ENCODE data around the gene PSMB7. TPM values are rescaled to one million over a fixed set of nuclear protein-coding genes. Genes with fewer than 3 reads are reported as not detected.

Gene PSMB7
- total RNA-seq, 6 experiments from 2014 or later: 220 to 267 (median 263) TPM

DNA sequence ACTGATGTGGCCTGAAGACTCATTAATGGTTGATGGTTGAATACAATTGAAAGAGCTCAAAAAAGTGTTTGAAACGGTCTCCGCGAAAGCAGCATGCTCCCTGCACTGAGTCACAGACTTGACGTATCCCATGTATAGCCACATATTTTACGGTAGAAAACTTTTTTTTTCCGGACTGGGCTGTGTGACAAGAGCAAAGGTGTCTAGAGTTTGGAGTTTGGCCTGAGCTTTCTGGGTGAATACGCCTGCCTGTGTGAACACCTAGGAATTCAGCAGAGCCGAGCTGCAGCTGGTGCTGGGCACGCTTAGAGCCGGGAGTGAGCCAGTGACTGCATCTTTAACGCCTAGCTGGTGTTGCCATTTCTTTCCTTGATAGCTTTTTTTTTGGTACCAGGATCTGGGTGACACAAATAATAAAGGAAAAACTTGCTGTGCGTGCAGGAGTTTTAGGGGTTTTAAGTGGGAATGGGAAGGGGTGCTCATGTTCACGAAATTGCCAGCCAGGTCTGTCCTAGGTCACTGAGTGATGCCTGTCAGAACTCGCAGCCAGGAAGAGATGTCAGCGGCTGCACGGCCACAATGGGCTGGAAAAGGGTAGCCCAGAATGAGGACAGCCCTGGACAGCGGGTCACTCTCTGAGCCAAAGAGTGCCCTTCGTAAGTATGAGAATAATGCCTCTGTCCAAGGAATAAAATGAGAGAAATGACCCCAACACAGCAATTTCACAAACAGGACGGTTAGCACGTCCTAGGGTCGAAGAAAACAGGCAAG is 51.7 kb downstream of the PSMB7 start:
- no peaks in the 10 kb centered on the region for H3K27me3 Mint-ChIP-seq (ENCODE audit: insufficient read depth)
- H3K36me3 Mint-ChIP-seq (ENCODE audit: low read depth): peaks cover 15% of the 10 kb centered on the region
- no peak for DNase-seq
- H3K27ac Mint-ChIP-seq: peak overlapping the region; percentile 40; the same call in 1 of the 2 replicates
- H3K4me1 Mint-ChIP-seq (ENCODE audit: low read depth): peaks cover 48% of the 10 kb centered on the region
- H3K9me3 Mint-ChIP-seq: no peaks in the 10 kb centered on the region
- TF ChIP-seq, protein P1, sequence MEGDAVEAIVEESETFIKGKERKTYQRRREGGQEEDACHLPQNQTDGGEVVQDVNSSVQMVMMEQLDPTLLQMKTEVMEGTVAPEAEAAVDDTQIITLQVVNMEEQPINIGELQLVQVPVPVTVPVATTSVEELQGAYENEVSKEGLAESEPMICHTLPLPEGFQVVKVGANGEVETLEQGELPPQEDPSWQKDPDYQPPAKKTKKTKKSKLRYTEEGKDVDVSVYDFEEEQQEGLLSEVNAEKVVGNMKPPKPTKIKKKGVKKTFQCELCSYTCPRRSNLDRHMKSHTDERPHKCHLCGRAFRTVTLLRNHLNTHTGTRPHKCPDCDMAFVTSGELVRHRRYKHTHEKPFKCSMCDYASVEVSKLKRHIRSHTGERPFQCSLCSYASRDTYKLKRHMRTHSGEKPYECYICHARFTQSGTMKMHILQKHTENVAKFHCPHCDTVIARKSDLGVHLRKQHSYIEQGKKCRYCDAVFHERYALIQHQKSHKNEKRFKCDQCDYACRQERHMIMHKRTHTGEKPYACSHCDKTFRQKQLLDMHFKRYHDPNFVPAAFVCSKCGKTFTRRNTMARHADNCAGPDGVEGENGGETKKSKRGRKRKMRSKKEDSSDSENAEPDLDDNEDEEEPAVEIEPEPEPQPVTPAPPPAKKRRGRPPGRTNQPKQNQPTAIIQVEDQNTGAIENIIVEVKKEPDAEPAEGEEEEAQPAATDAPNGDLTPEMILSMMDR (IDR thresholded peaks at IDR 0.05): no peak
- no peak overlapping the region for H3K4me3 Mint-ChIP-seq

DNA sequence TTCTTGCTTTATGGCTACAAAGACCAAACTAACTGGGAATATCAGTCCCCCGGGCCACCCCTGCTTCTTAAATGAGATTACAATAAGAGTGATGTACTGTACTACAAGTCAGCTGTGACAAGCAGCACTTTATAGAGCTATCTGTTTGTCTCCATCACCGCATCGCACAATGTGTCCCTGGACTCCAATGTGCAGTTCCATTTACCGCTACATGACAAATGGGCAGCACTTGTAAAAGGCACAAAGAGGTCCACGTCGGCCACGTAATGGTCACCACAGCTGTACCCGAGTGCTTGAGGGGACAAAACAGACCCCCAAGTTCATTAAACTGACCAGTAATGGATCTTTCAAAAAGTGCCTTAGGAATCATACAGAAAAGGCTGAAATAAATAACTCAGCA is 54.1 kb downstream of the PSMB7 start:
- Mint-ChIP-seq H3K27me3 (ENCODE audit: insufficient read depth) (peaks cover 4% of the 10 kb centered on the region), H3K27ac (no peak overlapping the region), H3K36me3 (ENCODE audit: low read depth) (peaks cover 30% of the 10 kb centered on the region), H3K9me3 (no peaks in the 10 kb centered on the region), H3K4me1 (ENCODE audit: low read depth) (peaks cover 37% of the 10 kb centered on the region), H3K4me3 (no peak overlapping the region)
- DNase-seq: no peak
- TF ChIP-seq, protein P1 (IDR thresholded peaks at IDR 0.05): no peak

DNA sequence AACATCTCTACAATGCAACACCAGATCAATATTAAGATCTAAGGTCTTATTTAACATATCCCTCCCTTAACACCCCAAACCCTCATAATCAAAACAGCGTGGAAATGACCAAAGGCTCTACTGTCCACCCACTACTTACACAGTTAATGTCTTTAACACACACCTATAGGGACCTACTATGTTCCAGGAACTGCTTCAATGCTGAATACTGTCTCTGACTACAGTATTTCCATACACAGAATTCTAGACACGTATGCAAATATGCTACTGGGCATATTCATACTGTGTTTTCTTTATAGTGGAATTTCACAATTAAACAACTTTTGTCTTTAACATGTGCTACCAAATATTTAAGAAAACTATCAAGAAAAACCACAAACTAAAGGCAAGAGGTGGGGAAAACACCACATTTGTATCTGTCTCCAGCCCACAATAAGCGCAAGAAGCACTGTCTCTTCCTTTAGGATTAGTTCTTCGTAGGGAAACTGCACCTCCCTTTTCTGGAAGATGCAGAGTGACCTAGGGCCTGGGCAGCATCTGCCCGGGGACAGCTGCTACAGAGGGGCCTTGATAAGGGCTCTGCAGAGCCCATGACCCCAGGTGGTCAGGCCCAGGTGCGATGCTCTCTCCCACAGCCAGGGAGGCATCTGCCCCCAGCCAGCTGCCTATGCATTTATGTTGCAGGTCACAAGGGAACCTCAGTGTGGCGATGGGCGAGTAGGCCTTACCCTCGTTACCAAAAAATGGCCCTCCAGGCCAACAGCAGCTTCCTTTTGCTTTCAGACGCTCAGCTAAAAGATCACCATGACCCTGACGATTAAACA is 55.2 kb downstream of the PSMB7 start:
- no peak overlapping the region for H3K4me3 Mint-ChIP-seq
- no peak overlapping the region for H3K27ac Mint-ChIP-seq

DNA sequence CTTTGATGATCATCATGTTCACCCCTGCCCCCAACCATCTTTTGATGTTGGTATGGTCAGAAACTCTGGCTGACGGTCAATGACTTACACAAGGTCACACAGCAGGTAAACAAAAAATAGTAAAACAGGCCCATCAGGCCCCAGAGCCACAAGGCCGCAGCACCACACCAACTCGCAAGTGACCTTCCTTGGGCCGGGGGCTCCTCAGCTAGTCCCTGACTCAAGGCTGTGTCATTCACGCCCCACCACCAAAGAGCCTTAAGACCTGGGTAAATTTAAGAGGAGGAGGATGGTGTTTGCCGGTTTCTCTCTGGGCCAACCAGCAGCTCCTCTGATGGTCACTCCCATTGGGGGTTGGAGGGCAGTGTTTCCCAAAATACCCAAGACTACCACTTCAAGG is 55.8 kb downstream of the PSMB7 start:
- H3K4me1 Mint-ChIP-seq (ENCODE audit: low read depth): peaks cover 37% of the 10 kb centered on the region
- DNase-seq: no peak
- peaks cover 24% of the 10 kb centered on the region; the same call in 1 of the 2 replicates for H3K36me3 Mint-ChIP-seq (ENCODE audit: low read depth)
- H3K27me3 Mint-ChIP-seq (ENCODE audit: insufficient read depth): peaks cover 7% of the 10 kb centered on the region
- H3K27ac Mint-ChIP-seq: no peak overlapping the region; the same call in 1 of the 2 replicates
- no peak overlapping the region for H3K4me3 Mint-ChIP-seq
- no peaks in the 10 kb centered on the region for H3K9me3 Mint-ChIP-seq
- TF ChIP-seq, protein P1 (IDR thresholded peaks at IDR 0.05): no peak

More for the DNA sequence above, 55.2 kb downstream of the PSMB7 start:
- Mint-ChIP-seq H3K27me3 (ENCODE audit: insufficient read depth) (peaks cover 4% of the 10 kb centered on the region), H3K4me1 (ENCODE audit: low read depth) (peaks cover 37% of the 10 kb centered on the region), H3K9me3 (no peaks in the 10 kb centered on the region), H3K36me3 (ENCODE audit: low read depth) (peaks cover 27% of the 10 kb centered on the region)
- DNase-seq: no peak
- TF ChIP-seq, protein P1 (IDR thresholded peaks at IDR 0.05): no peak

DNA sequence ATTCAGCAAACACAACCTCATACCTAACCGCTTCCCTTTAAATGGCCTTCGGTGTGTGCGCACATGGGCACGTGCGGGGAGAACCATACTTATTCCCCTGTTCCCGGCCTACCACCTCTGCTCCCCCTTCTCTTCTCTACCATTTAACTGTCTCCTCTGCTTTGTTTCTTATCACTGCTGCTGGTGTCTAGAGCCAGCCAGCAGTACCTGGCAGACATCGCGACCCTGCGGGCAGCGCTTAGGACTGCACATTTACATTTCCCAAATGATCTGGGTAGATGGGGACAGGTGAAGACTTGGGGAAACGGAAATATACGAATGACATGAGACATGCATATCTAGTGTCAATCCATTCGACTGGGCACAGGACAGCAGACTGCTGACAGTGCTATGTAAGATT is 56.6 kb downstream of the PSMB7 start:
- TF ChIP-seq, protein P1 (IDR thresholded peaks at IDR 0.05): no peak
- Mint-ChIP-seq H3K4me1 (ENCODE audit: low read depth) (peaks cover 42% of the 10 kb centered on the region), H3K27me3 (ENCODE audit: insufficient read depth) (peaks cover 9% of the 10 kb centered on the region), H3K36me3 (ENCODE audit: low read depth) (peaks cover 25% of the 10 kb centered on the region; the same call in 1 of the 2 replicates), H3K4me3 (no peak overlapping the region), H3K27ac (peak overlapping the region; percentile 17), H3K9me3 (no peaks in the 10 kb centered on the region)
- no peak for DNase-seq
